Measurements from ENCODE around the gene SGCE.

SGCE gene

GRCh38 chr7:94623820-94624219 is 32.1 kb downstream of the SGCE start:
- no peak for TF ChIP-seq CTCF (IDR thresholded peaks at IDR 0.05; ENCODE audit: low read length, missing control alignments)
- no peak overlapping the region for H3K4me3 ChIP-seq (replicated peaks; ENCODE audit: low read depth, low read length)
- no peak for DNase-seq (ENCODE audit: low read depth)

DNA sequence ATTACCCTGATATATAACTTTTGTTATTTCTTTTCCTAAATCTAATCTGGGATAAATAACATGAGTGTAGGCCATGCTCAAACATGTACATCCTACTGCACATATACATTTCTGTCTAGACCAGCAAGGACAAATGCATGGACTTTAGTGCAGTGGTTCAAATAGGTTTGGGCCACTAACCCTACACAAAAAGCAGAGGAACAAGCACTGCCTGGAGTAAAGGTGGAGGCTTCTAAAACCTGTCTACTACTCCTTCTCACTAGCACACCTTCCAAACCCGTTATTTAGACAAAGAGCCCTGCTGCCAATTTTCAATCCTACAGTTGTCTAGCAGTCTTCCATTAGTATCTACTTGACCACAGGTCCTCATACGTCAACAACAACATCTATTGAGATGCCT is 34.8 kb downstream of the SGCE start:
- DNase-seq (ENCODE audit: low read depth): no peak
- TF ChIP-seq CTCF (IDR thresholded peaks at IDR 0.05; ENCODE audit: low read length, missing control alignments): no peak
- no peak overlapping the region for H3K4me3 ChIP-seq (replicated peaks; ENCODE audit: low read depth, low read length)

DNA sequence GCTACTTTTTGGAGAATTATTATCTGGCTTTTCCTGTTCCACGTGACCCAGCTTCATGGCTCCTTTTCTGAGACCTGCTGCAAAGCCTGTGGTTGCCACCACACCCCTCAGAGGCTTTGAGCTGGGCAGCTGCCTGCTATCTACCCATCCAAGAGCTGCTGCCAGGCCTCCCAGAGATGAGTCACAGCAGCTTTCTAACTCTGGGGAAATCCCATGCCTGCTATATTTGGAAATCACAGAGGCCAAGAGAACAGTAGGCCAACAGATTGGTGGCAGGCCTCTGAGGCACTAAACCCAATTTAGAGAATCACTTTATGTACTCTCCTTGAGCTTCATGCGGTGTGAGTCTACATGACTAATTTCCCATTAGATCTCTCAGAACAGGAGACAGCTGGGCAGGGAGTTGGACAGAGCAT is 35.2 kb downstream of the SGCE start:
- no peak overlapping the region for H3K4me3 ChIP-seq (replicated peaks; ENCODE audit: low read depth, low read length)
- no peak for TF ChIP-seq CTCF (IDR thresholded peaks at IDR 0.05; ENCODE audit: low read length, missing control alignments)
- DNase-seq (ENCODE audit: low read depth): peak; percentile 90

GRCh38 chr7:94618126-94618525 is 37.8 kb downstream of the SGCE start:
- no peak for DNase-seq (ENCODE audit: low read depth)
- no peak overlapping the region for H3K4me3 ChIP-seq (replicated peaks; ENCODE audit: low read depth, low read length)
- TF ChIP-seq CTCF (IDR thresholded peaks at IDR 0.05; ENCODE audit: low read length, missing control alignments): no peak

GRCh38 chr7:94616855-94617254 is 39.1 kb downstream of the SGCE start:
- TF ChIP-seq CTCF (IDR thresholded peaks at IDR 0.05; ENCODE audit: low read length, missing control alignments): no peak
- no peak for DNase-seq (ENCODE audit: low read depth)
- no peak overlapping the region for H3K4me3 ChIP-seq (replicated peaks; ENCODE audit: low read depth, low read length)

- H3K4me3 ChIP-seq (replicated peaks; ENCODE audit: low read depth, low read length): no peak overlapping the region
- DNase-seq (ENCODE audit: low read depth): no peak
- no peak for TF ChIP-seq CTCF (IDR thresholded peaks at IDR 0.05; ENCODE audit: low read length, missing control alignments)
These were observed 40.3 kb downstream of the SGCE start for GRCh38 chr7:94615666-94616065.

DNA sequence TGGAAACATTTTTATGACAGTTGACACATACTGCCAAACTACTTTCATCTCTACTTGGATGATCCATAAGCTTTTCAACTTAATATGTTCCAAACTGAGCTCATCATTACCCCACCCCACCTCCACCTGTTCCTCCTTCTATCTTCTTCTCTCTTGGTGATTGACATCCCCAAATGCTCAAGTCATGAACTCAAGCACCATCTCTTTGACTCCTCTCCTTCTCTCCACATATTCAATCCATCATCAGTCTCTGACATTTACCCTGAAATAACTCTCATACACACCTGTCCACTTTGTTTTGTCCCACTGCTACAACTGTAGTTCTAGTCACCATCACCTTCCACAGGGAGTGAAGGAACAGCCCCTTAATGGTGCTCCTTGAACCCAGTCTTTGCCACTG is 43.3 kb downstream of the SGCE start:
- H3K4me3 ChIP-seq (replicated peaks; ENCODE audit: low read depth, low read length): no peak overlapping the region
- TF ChIP-seq CTCF (IDR thresholded peaks at IDR 0.05; ENCODE audit: low read length, missing control alignments): no peak
- no peak for DNase-seq (ENCODE audit: low read depth)

Data from fibroblast of pulmonary artery (primary cell).